Measurements from ENCODE around the gene TMX1.

The TMX1 gene

GRCh38 chr14:51304941-51305340 is 64.9 kb downstream of the TMX1 start (continued):
- no peak for TF ChIP-seq ZNF629 (tag by site-specific recombination; IDR thresholded peaks at IDR 0.05)
- TF ChIP-seq MZF1 (tag by site-specific recombination; IDR thresholded peaks at IDR 0.05; ENCODE audit: borderline replicate concordance), result no peak
- TF ChIP-seq GLIS2 (tag by site-specific recombination; IDR thresholded peaks at IDR 0.05), result no peak
- no peak for TF ChIP-seq GLI2 (tag by site-specific recombination; IDR thresholded peaks at IDR 0.05; ENCODE audit: borderline replicate concordance, low read depth)
- TF ChIP-seq ZNF768 (tag by site-specific recombination; IDR thresholded peaks at IDR 0.05), result no peak
- TF ChIP-seq PRDM10 (tag by site-specific recombination; IDR thresholded peaks at IDR 0.05), result no peak

GRCh38 chr14:51305751-51306150 is 65.7 kb downstream of the TMX1 start:
- no peaks in the 10 kb centered on the region for H3K4me1 ChIP-seq (ENCODE audit: control insufficient read depth, insufficient read depth, low read length)
- CTCF ChIA-PET, result interaction anchor here (0.6 to 1.3 kb wide), 3 partner anchors 9 to 25 kb away, joined by 3 to 4 read pairs (median 4); no protein-coding TSS in a partner anchor
- H3K9me3 ChIP-seq (ENCODE audit: control insufficient read depth, insufficient read depth, low read depth, low read length), result no peaks in the 10 kb centered on the region
- H3K4me3 ChIP-seq (ENCODE audit: low read depth, low read length), result no peak overlapping the region
- POLR2A ChIA-PET, result no interaction called here
- no peak for TF ChIP-seq ZFP69B (tag by site-specific recombination; IDR thresholded peaks at IDR 0.05)
- no peak for TF ChIP-seq ZNF654 (tag by site-specific recombination; IDR thresholded peaks at IDR 0.05; ENCODE audit: low read depth)
- no peak for TF ChIP-seq IKZF3 (tag by site-specific recombination; IDR thresholded peaks at IDR 0.05)
- no peak for TF ChIP-seq ZNF223 (tag by site-specific recombination; IDR thresholded peaks at IDR 0.05)
- TF ChIP-seq ZNF202 (tag by site-specific recombination; IDR thresholded peaks at IDR 0.05; ENCODE audit: borderline replicate concordance), result no peak
- TF ChIP-seq FEZF1 (tag by site-specific recombination; IDR thresholded peaks at IDR 0.05), result no peak
- no peak for TF ChIP-seq ZNF248 (tag by site-specific recombination; IDR thresholded peaks at IDR 0.05)
- no peak for TF ChIP-seq YY2 (tag by site-specific recombination; IDR thresholded peaks at IDR 0.05)
- no peak for TF ChIP-seq ZFP41 (tag by site-specific recombination; IDR thresholded peaks at IDR 0.05; ENCODE audit: borderline replicate concordance)
- no peak for TF ChIP-seq ZNF155 (tag by site-specific recombination; IDR thresholded peaks at IDR 0.05)
- no peak for TF ChIP-seq ZNF596 (tag by site-specific recombination; IDR thresholded peaks at IDR 0.05)
- TF ChIP-seq ZNF521 (tag by site-specific recombination; IDR thresholded peaks at IDR 0.05), result no peak
- TF ChIP-seq ZNF211 (tag by site-specific recombination; IDR thresholded peaks at IDR 0.05; ENCODE audit: low read depth), result no peak
- TF ChIP-seq ZNF776 (tag by site-specific recombination; IDR thresholded peaks at IDR 0.05; ENCODE audit: borderline replicate concordance), result no peak
- no peak for TF ChIP-seq BCL11A (tag by site-specific recombination; IDR thresholded peaks at IDR 0.05; ENCODE audit: low read depth)
- TF ChIP-seq GFI1B (tag by site-specific recombination; IDR thresholded peaks at IDR 0.05), result no peak
- TF ChIP-seq ZNF549 (tag by site-specific recombination; IDR thresholded peaks at IDR 0.05), result no peak
- no peak overlapping the region for H3K27ac ChIP-seq (ENCODE audit: extremely low read depth, low read depth, low read length)
- H3K36me3 ChIP-seq (ENCODE audit: control insufficient read depth in 2 of 2, insufficient read depth in 1 of 2, low read length in 2 of 2), result no peaks in the 10 kb centered on the region

Data from HEK293 (cell line).